ENCODE measurements around the gene CHD5.

- TF ChIP-seq, protein P1, sequence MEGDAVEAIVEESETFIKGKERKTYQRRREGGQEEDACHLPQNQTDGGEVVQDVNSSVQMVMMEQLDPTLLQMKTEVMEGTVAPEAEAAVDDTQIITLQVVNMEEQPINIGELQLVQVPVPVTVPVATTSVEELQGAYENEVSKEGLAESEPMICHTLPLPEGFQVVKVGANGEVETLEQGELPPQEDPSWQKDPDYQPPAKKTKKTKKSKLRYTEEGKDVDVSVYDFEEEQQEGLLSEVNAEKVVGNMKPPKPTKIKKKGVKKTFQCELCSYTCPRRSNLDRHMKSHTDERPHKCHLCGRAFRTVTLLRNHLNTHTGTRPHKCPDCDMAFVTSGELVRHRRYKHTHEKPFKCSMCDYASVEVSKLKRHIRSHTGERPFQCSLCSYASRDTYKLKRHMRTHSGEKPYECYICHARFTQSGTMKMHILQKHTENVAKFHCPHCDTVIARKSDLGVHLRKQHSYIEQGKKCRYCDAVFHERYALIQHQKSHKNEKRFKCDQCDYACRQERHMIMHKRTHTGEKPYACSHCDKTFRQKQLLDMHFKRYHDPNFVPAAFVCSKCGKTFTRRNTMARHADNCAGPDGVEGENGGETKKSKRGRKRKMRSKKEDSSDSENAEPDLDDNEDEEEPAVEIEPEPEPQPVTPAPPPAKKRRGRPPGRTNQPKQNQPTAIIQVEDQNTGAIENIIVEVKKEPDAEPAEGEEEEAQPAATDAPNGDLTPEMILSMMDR (IDR thresholded peaks at IDR 0.05): no peak
- TF ChIP-seq EP300 (IDR thresholded peaks at IDR 0.05; ENCODE audit: low read depth): no peak
- no peak for TF ChIP-seq POLR2A (IDR thresholded peaks at IDR 0.05)
- no peak for TF ChIP-seq POLR2AphosphoS5 (IDR thresholded peaks at IDR 0.05)
Measured at GRCh38 chr1:6080469-6080868, 99.7 kb downstream of the CHD5 start.
